Measurements from ENCODE around the gene LARGE1. TPM values are rescaled to one million over a fixed set of nuclear protein-coding genes. Genes with fewer than 3 reads are reported as not detected.

Gene LARGE1
- total and polyA plus RNA-seq, 9 of the 15 experiments (the other 6 are each of a cell fraction or from before 2014, with no cell fraction given): 0.01 to 0.66 (median 0.14) TPM; not detected in 2

DNA sequence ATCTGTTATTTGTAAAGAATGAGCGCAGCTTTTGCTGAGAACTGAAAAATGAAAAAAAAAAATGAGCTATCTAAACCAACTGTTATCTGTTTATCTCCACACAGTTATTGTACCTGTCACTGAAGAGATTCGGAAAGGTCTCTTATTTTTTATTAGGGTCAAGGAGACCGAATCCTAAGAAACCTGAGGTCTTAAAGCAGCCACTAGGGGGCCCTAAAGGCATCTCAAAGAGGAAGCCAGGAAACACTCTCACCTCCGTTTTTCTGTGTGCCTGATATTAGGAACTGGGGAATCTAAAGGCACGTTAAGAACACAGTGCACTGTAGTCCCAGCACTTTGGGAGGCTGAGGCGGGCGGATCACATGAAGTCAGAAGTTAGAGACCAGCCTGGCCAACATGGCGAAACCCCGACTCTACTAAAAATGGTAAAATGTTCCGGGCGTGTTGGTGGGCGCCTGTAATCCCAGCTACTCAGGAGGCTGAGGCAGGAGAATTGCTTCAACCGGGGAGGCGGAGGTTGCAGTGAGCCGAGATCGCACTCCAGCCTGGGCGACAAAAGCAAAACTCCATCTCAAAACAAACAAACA, 3.5 kb upstream of the LARGE1 start:
- Histone ChIP-seq H3K9me1 (ENCODE audit: control insufficient read depth, insufficient read depth, low read length) (no peaks in the 10 kb centered on the region), H3K4me1 (replicated peaks in 1 of 2; ENCODE audit: control insufficient read depth in 2 of 2, insufficient read depth in 2 of 2, low read length in 2 of 2) (peaks cover 0 to 17% of the 10 kb centered on the region in 2 experiments; a peak in 2 of 5 replicates), H2AFZ (ENCODE audit: low read depth, low read length) (no peak overlapping the region), H4K20me1 (replicated peaks; ENCODE audit: control insufficient read depth, insufficient read depth, low read length) (no peaks in the 10 kb centered on the region), H3K27me3 (ENCODE audit: control insufficient read depth in 2 of 2, insufficient read depth in 2 of 2, low read length in 2 of 2) (no peaks in the 10 kb centered on the region), H3K79me2 (ENCODE audit: control insufficient read depth, insufficient read depth, low read length) (no peaks in the 10 kb centered on the region), H3K4me3 (no peak overlapping the region), H3K9me3 (replicated peaks; ENCODE audit: control insufficient read depth, insufficient read depth, low read depth, low read length) (no peaks in the 10 kb centered on the region), H3K4me2 (ENCODE audit: insufficient read depth, low read length) (no peak overlapping the region), H3K36me3 (ENCODE audit: control insufficient read depth, insufficient read depth, low read length) (no peaks in the 10 kb centered on the region), H3K27ac (ENCODE audit: extremely low read depth, low read depth, low read length) (no peak overlapping the region), H3K9ac (ENCODE audit: insufficient read depth in 1 of 2, low read depth in 2 of 2, low read length in 2 of 2) (no peak overlapping the region)
- WGBS (ENCODE audit: insufficient coverage, low coverage, missing lambda C conversion rate): 15% methylated on average over 17 of the region's 17 CpGs
- no TSS peak for BruUV-seq (replicated peaks)
- peak; percentile 24 to 58 (median 28) for DNase-seq (ENCODE audit: extremely low read depth in 1 of 4, low spot score in 3 of 4)
- FAIRE-seq: no peak
- TF ChIP-seq, protein P1, sequence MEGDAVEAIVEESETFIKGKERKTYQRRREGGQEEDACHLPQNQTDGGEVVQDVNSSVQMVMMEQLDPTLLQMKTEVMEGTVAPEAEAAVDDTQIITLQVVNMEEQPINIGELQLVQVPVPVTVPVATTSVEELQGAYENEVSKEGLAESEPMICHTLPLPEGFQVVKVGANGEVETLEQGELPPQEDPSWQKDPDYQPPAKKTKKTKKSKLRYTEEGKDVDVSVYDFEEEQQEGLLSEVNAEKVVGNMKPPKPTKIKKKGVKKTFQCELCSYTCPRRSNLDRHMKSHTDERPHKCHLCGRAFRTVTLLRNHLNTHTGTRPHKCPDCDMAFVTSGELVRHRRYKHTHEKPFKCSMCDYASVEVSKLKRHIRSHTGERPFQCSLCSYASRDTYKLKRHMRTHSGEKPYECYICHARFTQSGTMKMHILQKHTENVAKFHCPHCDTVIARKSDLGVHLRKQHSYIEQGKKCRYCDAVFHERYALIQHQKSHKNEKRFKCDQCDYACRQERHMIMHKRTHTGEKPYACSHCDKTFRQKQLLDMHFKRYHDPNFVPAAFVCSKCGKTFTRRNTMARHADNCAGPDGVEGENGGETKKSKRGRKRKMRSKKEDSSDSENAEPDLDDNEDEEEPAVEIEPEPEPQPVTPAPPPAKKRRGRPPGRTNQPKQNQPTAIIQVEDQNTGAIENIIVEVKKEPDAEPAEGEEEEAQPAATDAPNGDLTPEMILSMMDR (IDR thresholded peaks at IDR 0.05 in 2 of 3, conservative IDR thresholded peaks at IDR 0.05 in 1 of 3; ENCODE audit: insufficient read depth in 2 of 3, low read depth in 1 of 3, low read length in 3 of 3): peak; percentile 30 to 59 (median 53); a peak in 5 of 6 replicates
- TF ChIP-seq RAD21 (CRISPR knock-in tag; conservative IDR thresholded peaks at IDR 0.05 in 1 of 2, IDR thresholded peaks at IDR 0.05 in 1 of 2): peak in 1 of 2 experiments; percentile 30; a peak in 2 of 4 replicates
- TF ChIP-seq JUN (IDR thresholded peaks at IDR 0.05; ENCODE audit: borderline replicate concordance, low read depth, low read length): no peak
- no peak for TF ChIP-seq JUN (CRISPR knock-in tag; IDR thresholded peaks at IDR 0.05; ENCODE audit: borderline replicate concordance)
- TF ChIP-seq, protein P2, sequence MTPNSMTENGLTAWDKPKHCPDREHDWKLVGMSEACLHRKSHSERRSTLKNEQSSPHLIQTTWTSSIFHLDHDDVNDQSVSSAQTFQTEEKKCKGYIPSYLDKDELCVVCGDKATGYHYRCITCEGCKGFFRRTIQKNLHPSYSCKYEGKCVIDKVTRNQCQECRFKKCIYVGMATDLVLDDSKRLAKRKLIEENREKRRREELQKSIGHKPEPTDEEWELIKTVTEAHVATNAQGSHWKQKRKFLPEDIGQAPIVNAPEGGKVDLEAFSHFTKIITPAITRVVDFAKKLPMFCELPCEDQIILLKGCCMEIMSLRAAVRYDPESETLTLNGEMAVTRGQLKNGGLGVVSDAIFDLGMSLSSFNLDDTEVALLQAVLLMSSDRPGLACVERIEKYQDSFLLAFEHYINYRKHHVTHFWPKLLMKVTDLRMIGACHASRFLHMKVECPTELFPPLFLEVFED (CRISPR knock-in tag; conservative IDR thresholded peaks at IDR 0.05): no peak
- 0 out of 2 replicates have a peak, but pooled peaks have one; percentile 20 for TF ChIP-seq SMC3 (conservative IDR thresholded peaks at IDR 0.05; ENCODE audit: insufficient read depth, low read depth, low read length)
- no peak for ATAC-seq
- in situ Hi-C loops (cut with MboI) (no loop called here), intact Hi-C loops (cut with micrococcal nuclease) (loop anchor here (5.0 to 10.0 kb wide), 2 partner anchors 1101 to 1309 kb away; no protein-coding TSS in a partner anchor)
- ChIA-PET POLR2A (no interaction called here), CTCF (ENCODE audit: low intra/inter-chr PET ratio) (interaction anchor here (0.6 kb wide), 1 partner anchor 1118 kb away, joined by 3 read pairs; no protein-coding TSS in a partner anchor)

All from K562 (cell line).